GM23248 (cell line): ENCODE results near the gene STK4. TPM values are rescaled to one million over a fixed set of nuclear protein-coding genes. Genes with fewer than 3 reads are reported as not detected.

Experiments
- DNase-seq: peaks from one replicate; pipeline ENCODE4 v3.0.0-alpha.2; 2015
- H2AFZ ChIP-seq: fragments of 200-600 bp; sonication (generic); 2 replicates; pipeline ENCODE4 v1.6.1; 2016; ENCODE audit warnings: antibody characterized with exemption
- H3F3A ChIP-seq: fragments of 200-600 bp; sonication (generic); 2 replicates; pipeline ENCODE4 v1.6.1; 2016; ENCODE audit warnings: mild to moderate bottlenecking, antibody characterized with exemption, mixed run types; ENCODE audit not compliant: insufficient read depth
- H3K27ac ChIP-seq: fragments of 200-600 bp; sonication (generic); 2 replicates; pipeline ENCODE4 v1.5.1; 2016; ENCODE audit warnings: mild to moderate bottlenecking
- H3K27me3 ChIP-seq: fragments of 200-600 bp; sonication (generic); replicated peaks from 2 replicates; pipeline ENCODE4 v1.6.1; 2016; ENCODE audit warnings: mild to moderate bottlenecking; ENCODE audit not compliant: insufficient read depth
- H3K36me3 ChIP-seq: fragments of 200-600 bp; sonication (generic); 2 replicates; pipeline ENCODE4 v1.6.1; 2016; ENCODE audit warnings: low read depth, mild to moderate bottlenecking
- H3K4me1 ChIP-seq: fragments of 200-600 bp; sonication (generic); 2 replicates; pipeline ENCODE4 v1.6.1; 2016; ENCODE audit warnings: mild to moderate bottlenecking; ENCODE audit not compliant: insufficient read depth
- H3K4me2 ChIP-seq: fragments of 200-600 bp; sonication (generic); one replicate; pipeline ENCODE4 v1.6.1; 2016; ENCODE audit warnings: mild to moderate bottlenecking; ENCODE audit not compliant: unreplicated experiment
- H3K4me3 ChIP-seq: fragments of 200-600 bp; sonication (generic); 2 replicates; pipeline ENCODE4 v1.5.1; 2016; ENCODE audit warnings: mild to moderate bottlenecking
- H3K79me2 ChIP-seq: fragments of 200-600 bp; sonication (generic); 2 replicates; pipeline ENCODE4 v1.6.1; 2016; ENCODE audit warnings: mild to moderate bottlenecking; ENCODE audit not compliant: insufficient read depth
- H3K9ac ChIP-seq: fragments of 200-600 bp; sonication (generic); 2 replicates; pipeline ENCODE4 v1.6.1; 2016; ENCODE audit warnings: mild to moderate bottlenecking
- H3K9me2 ChIP-seq: fragments of 200-600 bp; sonication (generic); 2 replicates; pipeline ENCODE4 v1.6.1; 2016; ENCODE audit warnings: mixed run types, mild to moderate bottlenecking, moderate library complexity; ENCODE audit not compliant: insufficient read depth
- H3K9me3 ChIP-seq: fragments of 200-600 bp; sonication (generic); one replicate; pipeline ENCODE4 v1.6.1; 2017; ENCODE audit warnings: low read depth
- H4K20me1 ChIP-seq: fragments of 200-600 bp; sonication (generic); 2 replicates; pipeline ENCODE4 v1.6.0; 2016; ENCODE audit not compliant: insufficient read depth
- EZH2 ChIP-seq: fragments of 200-600 bp; sonication (generic); IDR thresholded peaks from 2 replicates; pipeline ENCODE4 v1.6.1; 2018; ENCODE audit warnings: antibody characterized with exemption, mild to moderate bottlenecking; ENCODE audit not compliant: insufficient read depth, poor library complexity, severe bottlenecking
- EZH2phosphoT487 ChIP-seq: fragments of 200-600 bp; sonication (generic); IDR thresholded peaks from 2 replicates; pipeline ENCODE4 v1.6.1; 2018; ENCODE audit warnings: antibody characterized with exemption, moderate library complexity, mild to moderate bottlenecking, low read depth; ENCODE audit not compliant: insufficient read depth
- WGBS, 2 experiments: methylation state at CpG; one replicate each; pipeline ENCODE4 v1.1.6; 2015 to 2017; ENCODE audit warnings: low lambda C conversion rate in 2 of 2, low coverage in 1 of 2; ENCODE audit errors: missing lambda C conversion rate in 2 of 2; 5-methylcytosine and 5-hydroxymethylcytosine counted together
- in situ Hi-C: fragments of 300-500 bp; cut with MboI; formaldehyde crosslinking; loops from 2 replicates; pipeline ENCODE4 v1.15.0; 2020
- polyA plus RNA-seq: library from polyadenylated mRNA; unstranded; fragments of >200 nt; fragmentation: Nextera tagmentation; extraction: Ambion mirVana; gene quantifications from 2 replicates; pipeline ENCODE4 v1.2.1, GENCODE V29; 2016
- total RNA-seq: library from RNA; depleted of rRNA; stranded (reverse); fragments of >200 nt; shearing (Covaris generic); gene quantifications from 2 replicates; pipeline ENCODE4 v1.2.3, GENCODE V29; 2014

STK4 gene
- total and polyA plus RNA-seq, 2 experiments from 2014 or later = 21.9 to 33.4 TPM

DNA sequence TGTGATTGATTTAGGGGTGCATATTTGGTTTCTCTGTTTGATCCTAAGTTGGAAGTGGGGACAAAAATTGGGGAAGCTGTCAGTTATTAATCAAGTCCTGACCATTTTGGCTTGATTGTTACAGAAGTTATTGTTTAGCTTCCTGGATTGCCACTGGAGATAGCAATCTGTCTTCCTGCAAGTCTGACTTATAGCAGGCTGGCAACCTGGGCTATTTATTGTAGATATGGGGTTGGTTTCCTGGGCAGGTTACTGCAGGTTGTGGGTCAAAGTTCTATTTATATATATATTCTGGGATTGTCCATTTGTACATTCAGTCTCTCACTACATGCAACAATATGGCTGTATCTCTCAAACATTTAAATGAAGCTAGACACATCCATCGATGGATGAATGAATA is 116.8 kb downstream of the STK4 start:
- 97 to 100% methylated on average over 1 of the region's 1 CpG for WGBS, 2 experiments
- H3K79me2 ChIP-seq = no peaks in the 10 kb centered on the region
- no peak for DNase-seq
- no peak overlapping the region for H3K9ac ChIP-seq
- no peak overlapping the region for H3K4me2 ChIP-seq
- H3K27me3 ChIP-seq = no peaks in the 10 kb centered on the region
- H4K20me1 ChIP-seq = no peaks in the 10 kb centered on the region
- TF ChIP-seq EZH2 (no peak), EZH2phosphoT487 (no peak)
- no peak overlapping the region for H2AFZ ChIP-seq
- peaks cover 17% of the 10 kb centered on the region for H3K4me1 ChIP-seq
- H3K36me3 ChIP-seq = peaks cover 6% of the 10 kb centered on the region; the same call in 1 of the 2 replicates
- H3K4me3 ChIP-seq = no peak overlapping the region
- no peaks in the 10 kb centered on the region for H3K9me3 ChIP-seq
- peaks cover 7% of the 10 kb centered on the region; the same call in 1 of the 2 replicates for H3K9me2 ChIP-seq
- H3K27ac ChIP-seq = no peak overlapping the region
- in situ Hi-C loops = no loop called here
- H3F3A ChIP-seq = peaks cover 26% of the 10 kb centered on the region

DNA sequence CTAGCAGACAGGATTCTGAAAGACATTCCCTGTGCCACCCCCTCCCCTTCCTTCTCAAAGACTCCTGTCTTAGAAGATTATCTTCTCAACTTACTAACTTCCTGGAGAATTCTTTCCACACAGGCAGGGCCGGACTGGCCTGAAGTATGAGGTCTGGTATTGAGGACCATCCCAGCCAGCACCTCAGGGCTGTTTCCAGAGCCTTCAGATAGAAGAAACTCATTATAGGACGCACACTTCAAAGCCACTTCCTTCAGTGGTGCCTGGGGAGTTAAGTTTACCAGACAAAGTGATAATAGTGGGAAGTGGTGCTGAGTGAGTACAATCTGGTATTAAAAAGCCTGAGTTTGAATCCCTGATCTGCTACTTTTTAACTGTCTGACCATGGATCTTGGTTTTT is 119.0 kb downstream of the STK4 start:
- peaks cover 7% of the 10 kb centered on the region; the same call in 1 of the 2 replicates for H3K9me2 ChIP-seq
- no peak overlapping the region for H3K27ac ChIP-seq

DNA sequence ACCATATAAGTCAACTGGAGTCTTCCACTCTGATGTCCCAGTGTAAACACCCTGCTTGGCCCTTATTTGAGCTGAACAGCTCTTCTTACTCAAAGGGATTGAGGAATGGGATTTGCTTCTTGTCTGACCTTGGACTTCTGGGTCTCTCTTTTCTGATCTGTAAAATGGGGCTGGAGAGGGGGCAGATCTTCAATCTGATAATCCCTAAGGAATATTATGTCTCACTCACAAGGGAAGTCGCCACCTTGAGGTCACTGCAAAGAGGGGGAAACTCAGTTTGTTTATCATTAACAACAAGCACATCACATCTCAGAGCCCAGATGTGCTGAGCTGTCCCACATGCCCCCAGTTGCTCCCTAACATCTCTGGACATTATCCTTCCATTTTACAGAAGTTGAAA is 119.6 kb downstream of the STK4 start:
- H3K9me2 ChIP-seq = peaks cover 7% of the 10 kb centered on the region; the same call in 1 of the 2 replicates
- H2AFZ ChIP-seq = no peak overlapping the region
- H4K20me1 ChIP-seq = no peaks in the 10 kb centered on the region
- no peaks in the 10 kb centered on the region for H3K9me3 ChIP-seq
- no peaks in the 10 kb centered on the region for H3K27me3 ChIP-seq
- H3K79me2 ChIP-seq = no peaks in the 10 kb centered on the region
- DNase-seq = no peak
- TF ChIP-seq EZH2 (no peak), EZH2phosphoT487 (no peak)
- H3K36me3 ChIP-seq = 0 out of 2 replicates have a peak, but pooled peaks cover 6% of the 10 kb centered on the region
- no peak overlapping the region for H3K9ac ChIP-seq
- WGBS, 2 experiments = 95 to 100% methylated on average over 1 of the region's 1 CpG
- peaks cover 38% of the 10 kb centered on the region for H3K4me1 ChIP-seq
- H3K4me2 ChIP-seq = no peak overlapping the region
- peaks cover 48% of the 10 kb centered on the region for H3F3A ChIP-seq
- no peak overlapping the region for H3K4me3 ChIP-seq
- in situ Hi-C loops = no loop called here
- no peak overlapping the region for H3K27ac ChIP-seq

More for the DNA sequence above, 119.0 kb downstream of the STK4 start:
- H3K27me3 ChIP-seq = no peaks in the 10 kb centered on the region
- in situ Hi-C loops = no loop called here
- peaks cover 44% of the 10 kb centered on the region for H3F3A ChIP-seq
- H3K4me1 ChIP-seq = peaks cover 34% of the 10 kb centered on the region
- no peak overlapping the region for H2AFZ ChIP-seq
- H3K9me3 ChIP-seq = no peaks in the 10 kb centered on the region
- no peaks in the 10 kb centered on the region for H4K20me1 ChIP-seq
- no peak overlapping the region for H3K9ac ChIP-seq
- no peak for DNase-seq
- H3K4me2 ChIP-seq = no peak overlapping the region
- no peak overlapping the region for H3K4me3 ChIP-seq
- peaks cover 6% of the 10 kb centered on the region; the same call in 1 of the 2 replicates for H3K36me3 ChIP-seq
- 93 to 100% methylated on average over 2 of the region's 2 CpGs for WGBS, 2 experiments
- TF ChIP-seq EZH2phosphoT487 = no peak
- TF ChIP-seq EZH2 = no peak
- H3K79me2 ChIP-seq = no peaks in the 10 kb centered on the region

DNA sequence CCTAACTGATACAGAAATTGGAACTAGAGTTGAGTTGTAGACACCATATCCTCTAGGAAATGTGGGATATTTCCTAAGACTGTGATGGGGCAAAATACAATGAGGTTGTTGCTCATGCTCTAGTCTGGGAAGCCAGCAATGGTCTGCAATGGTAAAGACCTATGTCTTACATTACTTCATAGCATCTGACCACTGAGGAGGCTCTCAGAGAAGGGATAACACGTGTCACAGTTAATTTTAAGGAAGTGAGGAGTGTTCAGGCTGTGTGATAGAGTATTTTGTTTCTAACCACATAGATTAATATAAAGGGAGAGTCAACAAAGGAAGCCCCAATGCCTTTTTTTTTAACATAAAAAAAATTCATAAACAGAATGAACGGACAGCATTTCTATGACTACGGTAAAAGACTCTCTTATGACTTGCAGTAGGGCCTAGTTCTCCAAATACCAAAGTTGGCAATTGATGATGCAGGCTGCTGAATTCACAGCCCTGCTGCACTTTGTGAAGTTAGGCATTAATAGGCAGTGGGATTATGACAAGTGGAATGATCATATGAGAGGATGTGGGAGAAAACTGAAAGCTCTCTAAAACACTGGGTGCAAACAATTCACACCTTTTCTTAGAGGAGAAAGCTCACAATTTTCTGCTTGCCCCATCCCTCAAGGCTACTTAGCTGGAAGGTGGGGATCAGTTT is 120.9 kb downstream of the STK4 start:
- H3K4me2 ChIP-seq = peak overlapping the region; percentile 80
- H3F3A ChIP-seq = peaks cover 48% of the 10 kb centered on the region
- 0 out of 2 replicates have a peak, but pooled peaks cover 6% of the 10 kb centered on the region for H3K36me3 ChIP-seq
- in situ Hi-C loops = no loop called here
- peak; percentile 38 for DNase-seq
- H3K79me2 ChIP-seq = no peaks in the 10 kb centered on the region
- H3K4me3 ChIP-seq = peak overlapping the region; percentile 23; the same call in 1 of the 2 replicates
- peak overlapping the region; percentile 94 for H3K27ac ChIP-seq
- 87 to 97% methylated on average over 3 of the region's 3 CpGs for WGBS, 2 experiments
- no peak overlapping the region for H2AFZ ChIP-seq
- H3K27me3 ChIP-seq = no peaks in the 10 kb centered on the region
- H3K9me3 ChIP-seq = no peaks in the 10 kb centered on the region
- H4K20me1 ChIP-seq = no peaks in the 10 kb centered on the region
- peaks cover 7% of the 10 kb centered on the region; the same call in 1 of the 2 replicates for H3K9me2 ChIP-seq
- TF ChIP-seq EZH2 (no peak), EZH2phosphoT487 (no peak)
- peaks cover 38% of the 10 kb centered on the region for H3K4me1 ChIP-seq
- H3K9ac ChIP-seq = peak overlapping the region; percentile 68; the same call in 1 of the 2 replicates
